Gastroesophageal sphincter (tissue), 4 donors: ENCODE measurements around the gene ZRANB3. TPM values are rescaled to one million over a fixed set of nuclear protein-coding genes. Genes with fewer than 3 reads are reported as not detected.

Experiments
- ATAC-seq: fragments of 150-250 bp; one replicate; pipeline ENCODE4 v1.9.1; 2016; ENCODE audit warnings: mild to moderate bottlenecking, moderate library complexity
- H3K27ac ChIP-seq, 4 donors: fragments of 200-600 bp; sonication (generic) in 3 of 4; 1 replicate in 3 of 4; 2 replicates in 1 of 4; pipeline ENCODE4 v1.5.1; 2016 to 2019
- H3K27me3 ChIP-seq: fragments of 200-600 bp; sonication (generic); one replicate; pipeline ENCODE4 v1.5.1; 2019
- H3K36me3 ChIP-seq, 2 donors: fragments of 200-600 bp; sonication (generic); one replicate each; pipeline ENCODE4 v1.5.1; 2019; ENCODE audit warnings: control low read depth in 1 of 2
- H3K4me1 ChIP-seq, 3 donors: fragments of 200-600 bp; sonication (generic); 1 replicate in 2 of 3; 2 replicates in 1 of 3; pipeline ENCODE4 v1.5.1; 2016 to 2019; ENCODE audit warnings: control low read depth in 2 of 3
- H3K4me3 ChIP-seq, 2 donors: fragments of 200-600 bp; sonication (generic); one replicate each; pipeline ENCODE4 v1.5.1; 2019; ENCODE audit warnings: mild to moderate bottlenecking in 1 of 2, moderate library complexity in 1 of 2
- H3K9me3 ChIP-seq, 3 donors: fragments of 200-600 bp; sonication (generic); one replicate each; pipeline ENCODE4 v1.5.1; 2017 to 2019; ENCODE audit warnings: control low read depth in 2 of 3
- EP300 ChIP-seq: sonication (generic); formaldehyde crosslinking; IDR thresholded peaks from one replicate; pipeline ENCODE4 v1.6.1; 2017; ENCODE audit warnings: antibody characterized with exemption, mild to moderate bottlenecking
- POLR2A ChIP-seq, 2 donors: fragments of 450-650 bp; IDR thresholded peaks; one replicate each; pipeline ENCODE4 v1.6.1; 2017; ENCODE audit warnings: antibody characterized with exemption in 2 of 2, mild to moderate bottlenecking in 2 of 2, moderate library complexity in 1 of 2
- POLR2AphosphoS5 ChIP-seq: sonication (generic); formaldehyde crosslinking; IDR thresholded peaks from one replicate; pipeline ENCODE4 v1.6.1; 2017; ENCODE audit warnings: antibody characterized with exemption
- WGBS, 2 donors: methylation state at CpG; one replicate each; pipeline ENCODE4 v1.1.5; 2018; ENCODE audit warnings: low coverage in 1 of 2; 5-methylcytosine and 5-hydroxymethylcytosine counted together
- total RNA-seq, 4 donors: library from RNA; depleted of rRNA; stranded (reverse); fragments of >200 nt; gene quantifications; one replicate each; pipeline ENCODE4 v1.1.0, GENCODE V29; 2016
- TF ChIP-seq, protein P1 (sequence below), 4 experiments: fragments of 200-600 bp in 2 of 4; fragments of 450-650 bp in 2 of 4; sonication (generic) in 1 of 4; IDR thresholded peaks; one replicate each; pipeline ENCODE4 v1.5.1; 2017 to 2019; ENCODE audit warnings: antibody characterized with exemption in 4 of 4, mild to moderate bottlenecking in 2 of 4, moderate library complexity in 2 of 4

The ZRANB3 gene
- total RNA-seq, 4 donors from 2014 or later = 1.4 to 4.6 (median 2.4) TPM

- Histone ChIP-seq H3K4me3 (no peak overlapping the region), H3K27me3 (no peaks in the 10 kb centered on the region), H3K27ac (no peak overlapping the region), H3K9me3 (no peaks in the 10 kb centered on the region), H3K36me3 (no peaks in the 10 kb centered on the region), H3K4me1 (no peaks in the 10 kb centered on the region)
- TF ChIP-seq EP300 = no peak
- TF ChIP-seq POLR2AphosphoS5 = no peak
- TF ChIP-seq, protein P1, sequence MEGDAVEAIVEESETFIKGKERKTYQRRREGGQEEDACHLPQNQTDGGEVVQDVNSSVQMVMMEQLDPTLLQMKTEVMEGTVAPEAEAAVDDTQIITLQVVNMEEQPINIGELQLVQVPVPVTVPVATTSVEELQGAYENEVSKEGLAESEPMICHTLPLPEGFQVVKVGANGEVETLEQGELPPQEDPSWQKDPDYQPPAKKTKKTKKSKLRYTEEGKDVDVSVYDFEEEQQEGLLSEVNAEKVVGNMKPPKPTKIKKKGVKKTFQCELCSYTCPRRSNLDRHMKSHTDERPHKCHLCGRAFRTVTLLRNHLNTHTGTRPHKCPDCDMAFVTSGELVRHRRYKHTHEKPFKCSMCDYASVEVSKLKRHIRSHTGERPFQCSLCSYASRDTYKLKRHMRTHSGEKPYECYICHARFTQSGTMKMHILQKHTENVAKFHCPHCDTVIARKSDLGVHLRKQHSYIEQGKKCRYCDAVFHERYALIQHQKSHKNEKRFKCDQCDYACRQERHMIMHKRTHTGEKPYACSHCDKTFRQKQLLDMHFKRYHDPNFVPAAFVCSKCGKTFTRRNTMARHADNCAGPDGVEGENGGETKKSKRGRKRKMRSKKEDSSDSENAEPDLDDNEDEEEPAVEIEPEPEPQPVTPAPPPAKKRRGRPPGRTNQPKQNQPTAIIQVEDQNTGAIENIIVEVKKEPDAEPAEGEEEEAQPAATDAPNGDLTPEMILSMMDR (IDR thresholded peaks at IDR 0.05) = no peak
- TF ChIP-seq POLR2A (IDR thresholded peaks at IDR 0.05) = no peak
- no peak for ATAC-seq
Measured at GRCh38 chr2:135202751-135203150, 328.3 kb downstream of the ZRANB3 start.

DNA sequence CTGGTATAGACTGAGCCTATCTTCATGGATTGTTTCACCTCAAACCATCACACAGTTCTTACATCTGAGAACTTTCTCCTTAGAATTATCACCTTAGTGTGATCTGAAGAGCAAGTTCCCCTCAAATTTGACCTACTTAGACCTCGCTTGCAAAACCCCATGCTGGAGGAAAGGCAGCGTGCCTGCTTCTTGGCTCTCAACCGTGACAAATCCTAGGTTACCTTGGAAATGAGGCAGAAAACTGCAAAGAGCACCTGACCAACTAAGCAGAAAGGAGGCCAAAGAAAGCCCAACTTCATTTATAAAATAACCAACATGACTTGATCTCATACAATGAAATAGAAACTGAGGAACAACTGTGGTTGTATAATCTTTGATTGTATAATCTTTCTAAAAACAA is 332.5 kb downstream of the ZRANB3 start:
- TF ChIP-seq, protein P1 (IDR thresholded peaks at IDR 0.05) = no peak
- TF ChIP-seq POLR2AphosphoS5 (no peak), POLR2A (IDR thresholded peaks at IDR 0.05) (no peak), EP300 (no peak)
- no peak for ATAC-seq

GRCh38 chr2:135190799-135191198 is 340.2 kb downstream of the ZRANB3 start:
- no peaks in the 10 kb centered on the region for H3K4me1 ChIP-seq
- peaks cover 0 to 13% (median 0%) of the 10 kb centered on the region in 3 donors for H3K9me3 ChIP-seq
- no peaks in the 10 kb centered on the region for H3K36me3 ChIP-seq
- no peak overlapping the region for H3K4me3 ChIP-seq
- TF ChIP-seq POLR2AphosphoS5 (no peak), POLR2A (IDR thresholded peaks at IDR 0.05) (no peak), EP300 (no peak)
- TF ChIP-seq, protein P1 (IDR thresholded peaks at IDR 0.05) = no peak
- ATAC-seq = no peak
- no peak overlapping the region for H3K27ac ChIP-seq
- no peaks in the 10 kb centered on the region for H3K27me3 ChIP-seq

More for the DNA sequence above, 332.5 kb downstream of the ZRANB3 start:
- H3K27me3 ChIP-seq = no peaks in the 10 kb centered on the region
- no peak overlapping the region for H3K4me3 ChIP-seq
- 78 to 96% methylated on average over 3 of the region's 3 CpGs for WGBS, 2 donors
- H3K9me3 ChIP-seq = no peaks in the 10 kb centered on the region
- H3K4me1 ChIP-seq = no peaks in the 10 kb centered on the region
- no peak overlapping the region for H3K27ac ChIP-seq
- no peaks in the 10 kb centered on the region for H3K36me3 ChIP-seq

DNA sequence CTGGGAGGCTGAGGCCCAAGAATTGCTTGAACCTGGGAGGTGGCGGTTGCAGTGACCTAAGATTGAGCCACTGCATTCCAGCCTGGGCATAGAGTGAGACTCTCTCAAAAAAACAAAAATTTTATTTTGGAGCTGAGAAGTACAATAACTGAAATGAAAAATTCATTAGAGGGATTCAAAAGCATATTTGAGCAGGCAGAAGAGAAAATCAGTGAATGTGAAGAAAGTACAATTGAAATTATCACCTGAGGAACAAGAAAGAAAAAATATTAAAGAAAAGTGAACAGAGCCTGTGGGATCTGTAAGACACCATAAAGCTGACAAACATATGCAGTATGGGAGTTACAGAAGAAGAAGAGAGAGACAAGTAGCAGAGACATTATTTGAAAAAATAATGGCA is 341.9 kb downstream of the ZRANB3 start:
- no peaks in the 10 kb centered on the region for H3K4me1 ChIP-seq
- H3K9me3 ChIP-seq = peaks cover 0 to 13% (median 0%) of the 10 kb centered on the region in 3 donors
- no peak overlapping the region for H3K4me3 ChIP-seq
- WGBS, 2 donors = 100% methylated on average over 1 of the region's 1 CpG
- no peaks in the 10 kb centered on the region for H3K36me3 ChIP-seq
- no peaks in the 10 kb centered on the region for H3K27me3 ChIP-seq
- ATAC-seq = no peak
- no peak overlapping the region for H3K27ac ChIP-seq
- TF ChIP-seq POLR2A (IDR thresholded peaks at IDR 0.05) (no peak), POLR2AphosphoS5 (no peak), EP300 (no peak)
- TF ChIP-seq, protein P1 (IDR thresholded peaks at IDR 0.05) = no peak

GRCh38 chr2:135187270-135187669 is 343.7 kb downstream of the ZRANB3 start:
- no peak for TF ChIP-seq EP300
- TF ChIP-seq, protein P1 (IDR thresholded peaks at IDR 0.05) = no peak
- no peak for TF ChIP-seq POLR2A (IDR thresholded peaks at IDR 0.05)
- no peak for TF ChIP-seq POLR2AphosphoS5
- Histone ChIP-seq H3K27me3 (no peaks in the 10 kb centered on the region), H3K36me3 (no peaks in the 10 kb centered on the region), H3K4me1 (no peaks in the 10 kb centered on the region), H3K27ac (no peak overlapping the region), H3K9me3 (peaks cover 0 to 13% (median 0%) of the 10 kb centered on the region in 3 donors), H3K4me3 (no peak overlapping the region)
- WGBS, 2 donors = 54 to 60% methylated on average over 2 to 3 of the region's 3 CpGs
- ATAC-seq = no peak
